HG03521 (cell line): Measurements from ENCODE around the gene RASA3.
"Not testable (repeated sequence)": the region's sequence is repeated elsewhere in the genome, so short reads cannot be mapped to it uniquely, and the experiment has no call there.

ENCODE experiments used
- ATAC-seq: cut with Tn5 transposase; IDR thresholded peaks from one replicate; pipeline ENCODE4 v1.9.1; 2021; ENCODE audit warnings: mild to moderate bottlenecking, moderate library complexity; ENCODE audit not compliant: unreplicated experiment

RASA3 gene

DNA sequence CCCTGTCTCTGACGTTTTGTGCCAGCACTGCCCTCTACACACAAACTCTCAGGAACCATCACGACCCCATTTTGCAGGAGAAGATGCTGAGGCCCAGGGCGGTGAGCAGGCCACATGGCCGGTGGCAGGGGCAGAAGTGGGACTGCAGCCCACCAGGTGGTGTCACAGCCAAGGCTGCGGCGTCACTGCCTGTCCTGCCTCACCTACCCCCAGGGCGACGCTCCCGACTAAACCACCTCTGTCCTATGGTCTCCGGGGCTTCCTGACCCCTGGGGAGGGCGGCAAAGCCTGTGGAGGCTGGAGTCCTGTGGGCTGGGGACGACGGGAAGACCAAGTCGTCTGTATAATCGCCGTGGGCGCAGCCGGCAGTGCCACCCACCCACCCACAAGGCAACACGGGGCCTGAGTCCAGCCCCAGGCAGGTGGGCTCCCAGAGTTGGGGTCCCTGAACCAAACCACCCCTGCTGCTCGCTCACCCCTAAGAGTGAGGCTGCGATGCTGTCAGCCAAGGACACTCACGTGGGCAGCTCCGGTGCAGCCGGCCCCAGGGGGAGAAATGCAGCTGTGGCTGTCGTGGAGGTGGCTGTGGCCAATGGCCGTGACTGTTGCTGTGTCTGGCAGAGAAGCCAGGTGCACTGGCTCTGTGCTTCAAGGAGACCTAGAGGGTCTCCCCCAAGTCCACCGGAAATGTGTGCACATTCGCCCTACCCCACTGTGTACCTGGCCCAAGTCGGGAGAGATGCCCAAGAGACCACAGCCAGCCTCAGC is 29.7 kb downstream of the RASA3 start:
- no peak for ATAC-seq

DNA sequence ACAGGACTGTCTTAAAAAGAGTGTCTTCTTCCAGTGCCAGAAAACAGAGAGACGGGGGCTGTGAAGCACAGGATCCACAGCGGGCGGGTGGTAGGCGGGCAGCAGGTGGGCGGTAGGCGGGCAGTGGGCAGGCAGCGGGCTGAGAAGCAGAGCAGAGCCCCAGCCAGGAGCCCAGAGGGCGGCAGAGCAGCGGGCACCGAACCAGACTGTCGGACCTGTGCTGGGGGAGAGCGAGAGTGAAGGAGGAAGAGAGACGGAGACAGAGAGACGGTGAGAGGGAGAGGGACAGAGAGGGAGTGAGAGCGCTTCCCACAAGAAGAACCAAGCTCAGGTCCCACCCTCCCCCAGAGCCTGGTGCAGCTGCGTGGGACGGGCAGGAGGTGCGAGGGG is 30.3 kb downstream of the RASA3 start:
- ATAC-seq: no peak

DNA sequence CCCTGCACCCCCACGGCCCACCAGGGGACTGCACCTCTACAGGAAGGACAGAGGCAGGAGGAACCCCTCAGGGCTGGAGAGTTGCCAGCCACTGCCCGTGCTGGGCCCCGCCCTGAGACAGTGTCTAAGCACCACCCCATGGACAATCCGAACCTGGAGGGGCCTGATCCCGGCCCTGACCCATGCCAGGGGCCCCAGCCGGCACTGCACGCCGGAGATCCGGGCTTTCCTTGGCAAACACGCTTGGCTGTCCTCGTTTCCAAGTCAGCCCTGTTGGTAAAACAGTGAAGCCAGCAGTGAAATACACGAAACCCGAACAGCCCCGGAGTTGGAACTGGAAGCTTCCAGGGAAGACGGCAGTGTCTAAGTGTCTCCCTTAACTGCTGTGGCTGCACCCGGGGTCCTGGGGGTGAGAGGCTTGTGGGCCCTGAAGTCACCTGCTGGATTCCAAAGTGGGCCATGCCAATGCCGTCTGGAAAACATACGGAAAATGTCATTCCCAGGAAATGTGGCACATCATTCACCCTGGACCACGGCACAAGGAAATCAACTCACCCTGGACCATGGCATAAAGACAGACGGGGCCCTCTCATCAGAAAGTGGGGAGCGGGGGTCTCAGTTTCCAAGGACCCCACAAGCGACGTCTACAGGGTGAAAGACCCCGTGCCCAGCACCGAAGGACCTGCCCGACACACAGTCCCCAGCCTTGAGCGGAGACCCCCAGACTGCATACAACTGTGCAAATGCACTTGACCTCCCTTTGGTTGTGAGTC is 30.9 kb downstream of the RASA3 start:
- no peak for ATAC-seq

DNA sequence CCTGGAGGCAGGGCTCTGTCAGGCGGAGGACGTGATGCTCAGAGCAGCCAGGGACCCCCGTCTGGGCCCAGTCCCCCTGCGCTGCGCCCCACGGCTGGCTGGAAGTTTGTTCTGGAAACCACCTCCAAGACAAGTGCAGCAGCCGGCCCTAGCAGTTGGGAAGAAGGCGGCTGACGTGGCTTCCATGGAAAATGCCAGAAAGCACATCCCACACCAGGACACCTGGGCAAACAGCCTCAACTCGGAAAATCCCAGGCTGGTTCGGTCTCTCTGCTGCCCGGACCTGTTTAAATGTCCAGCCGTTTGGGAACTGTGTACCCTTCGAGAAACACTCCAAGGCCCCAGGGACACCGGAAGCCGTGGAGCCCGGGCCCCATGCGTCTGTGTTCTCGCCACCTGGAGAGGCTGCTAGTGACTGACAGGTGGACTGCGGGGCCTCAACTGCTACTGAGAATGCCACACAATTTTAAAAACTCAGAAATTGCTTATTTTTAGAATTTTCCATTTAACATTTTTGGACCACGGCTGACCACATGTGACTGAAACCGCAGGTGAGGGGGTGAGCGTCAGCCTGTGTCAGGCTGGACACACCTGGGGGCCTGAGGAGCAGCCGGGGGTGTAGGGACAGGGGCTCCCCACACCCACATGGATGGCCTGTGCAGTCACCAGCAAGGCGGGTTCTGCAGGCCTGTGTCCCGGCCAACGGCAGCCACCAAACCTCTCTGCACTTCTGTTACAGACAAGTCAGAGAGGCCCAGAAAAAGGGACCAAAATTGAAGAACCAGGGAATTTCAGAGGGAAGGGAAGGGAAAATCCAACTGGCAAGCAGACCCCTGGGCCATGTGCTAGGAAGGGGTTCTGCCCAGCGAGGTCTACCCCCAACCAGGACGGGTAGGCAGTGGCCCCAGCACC is 31.7 kb downstream of the RASA3 start:
- ATAC-seq: no peak

DNA sequence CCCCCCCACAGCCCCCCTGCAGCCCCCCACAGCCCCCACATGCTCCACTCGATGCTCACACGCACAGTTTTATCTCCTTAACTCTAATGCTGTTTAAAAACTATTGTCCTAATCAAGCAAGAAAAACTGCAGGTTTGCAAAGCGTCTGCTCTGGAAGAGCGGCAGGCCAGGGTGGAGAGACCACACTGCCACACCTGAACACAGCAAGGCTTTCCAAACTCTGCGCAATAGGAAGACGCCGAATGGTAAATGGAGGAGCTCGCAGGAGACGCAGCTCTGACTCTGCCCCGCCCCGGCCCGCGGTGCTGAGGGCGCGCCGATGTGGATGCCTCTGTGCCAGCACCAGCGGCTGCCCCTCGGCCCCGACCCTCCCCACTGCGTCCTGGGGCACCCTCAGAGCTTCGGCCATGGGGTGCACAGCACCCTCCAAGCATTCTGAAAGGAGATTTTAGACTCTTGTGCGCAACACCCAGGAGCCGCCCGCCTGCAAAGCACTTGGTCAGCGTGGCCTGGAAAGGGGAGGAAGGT is 32.4 kb downstream of the RASA3 start:
- no peak for ATAC-seq

DNA sequence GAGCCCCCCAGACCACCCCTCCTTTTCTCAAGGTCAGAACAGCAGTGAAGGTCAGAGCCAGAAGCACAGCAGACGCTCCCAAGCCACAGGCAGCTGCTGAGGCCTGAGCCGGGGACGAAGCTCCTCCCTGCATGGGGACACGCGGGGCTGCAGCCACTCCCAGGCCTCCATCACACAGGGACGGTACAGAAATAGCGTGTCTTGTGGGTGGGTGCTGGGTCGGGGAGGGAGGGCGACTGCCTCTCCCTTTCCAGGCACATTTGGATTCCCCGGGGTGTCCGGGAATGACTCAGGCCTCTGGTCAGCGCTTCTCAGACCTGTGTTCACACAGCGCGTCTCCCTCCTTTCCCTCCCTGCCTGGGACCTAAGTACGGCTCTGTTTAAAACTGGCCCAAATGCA is 33.2 kb downstream of the RASA3 start:
- no peak for ATAC-seq

DNA sequence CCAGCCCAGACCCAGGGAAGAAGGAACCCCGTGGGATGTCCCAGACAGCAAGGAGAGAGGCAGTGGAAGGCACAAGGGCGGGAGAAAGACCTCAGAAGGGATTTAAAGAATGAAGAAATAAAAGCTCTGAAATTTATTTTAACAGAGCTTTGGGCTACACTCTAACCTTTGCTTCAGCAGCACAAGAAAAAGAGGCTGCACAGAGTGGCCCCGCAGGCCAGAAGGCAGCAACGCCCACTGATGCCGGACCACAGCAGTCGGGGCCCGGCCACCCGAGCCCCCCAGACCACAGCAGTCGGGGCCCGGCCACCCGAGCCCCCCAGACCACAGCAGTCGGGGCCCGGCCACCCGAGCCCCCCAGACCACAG is 33.8 kb downstream of the RASA3 start:
- ATAC-seq: not testable (repeated sequence)

DNA sequence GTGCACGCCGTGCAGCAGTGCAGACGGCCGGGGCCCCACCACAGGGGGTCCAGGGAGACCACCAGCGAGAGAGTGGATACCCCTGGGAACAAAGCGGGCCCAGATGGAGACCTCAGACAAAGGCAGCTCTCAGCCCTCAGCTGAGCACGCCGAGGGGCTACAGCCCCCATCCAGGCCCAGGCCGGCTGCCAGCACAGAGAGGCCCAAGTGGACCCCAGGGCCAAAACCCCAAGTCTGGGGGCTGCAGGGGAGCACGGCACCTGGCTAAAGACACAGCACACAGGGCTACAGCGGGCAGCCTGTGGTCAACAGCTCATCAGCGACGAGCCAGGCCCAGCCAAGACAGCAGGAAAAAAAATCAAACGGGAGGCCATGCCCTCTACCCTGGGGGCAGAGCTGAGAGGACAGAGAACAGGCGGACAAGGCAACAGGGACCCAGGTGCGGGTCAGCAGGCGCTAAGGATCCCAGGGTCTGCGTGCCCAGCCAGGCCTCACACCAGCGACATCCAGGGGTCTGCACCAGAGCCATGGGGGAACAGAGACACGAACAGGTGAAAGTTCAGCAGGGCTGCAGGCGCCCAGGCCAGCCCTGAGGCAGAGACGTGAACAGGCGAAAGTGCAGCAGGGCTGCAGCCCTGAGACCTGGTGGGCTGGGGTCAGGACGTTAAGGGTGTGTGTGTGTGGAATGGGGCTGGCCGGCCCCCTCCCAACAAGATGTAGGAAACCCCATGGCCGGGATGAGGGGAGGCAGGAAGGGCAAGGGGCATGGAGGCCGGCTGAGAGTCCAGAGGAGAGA is 34.3 kb downstream of the RASA3 start:
- ATAC-seq: no peak

DNA sequence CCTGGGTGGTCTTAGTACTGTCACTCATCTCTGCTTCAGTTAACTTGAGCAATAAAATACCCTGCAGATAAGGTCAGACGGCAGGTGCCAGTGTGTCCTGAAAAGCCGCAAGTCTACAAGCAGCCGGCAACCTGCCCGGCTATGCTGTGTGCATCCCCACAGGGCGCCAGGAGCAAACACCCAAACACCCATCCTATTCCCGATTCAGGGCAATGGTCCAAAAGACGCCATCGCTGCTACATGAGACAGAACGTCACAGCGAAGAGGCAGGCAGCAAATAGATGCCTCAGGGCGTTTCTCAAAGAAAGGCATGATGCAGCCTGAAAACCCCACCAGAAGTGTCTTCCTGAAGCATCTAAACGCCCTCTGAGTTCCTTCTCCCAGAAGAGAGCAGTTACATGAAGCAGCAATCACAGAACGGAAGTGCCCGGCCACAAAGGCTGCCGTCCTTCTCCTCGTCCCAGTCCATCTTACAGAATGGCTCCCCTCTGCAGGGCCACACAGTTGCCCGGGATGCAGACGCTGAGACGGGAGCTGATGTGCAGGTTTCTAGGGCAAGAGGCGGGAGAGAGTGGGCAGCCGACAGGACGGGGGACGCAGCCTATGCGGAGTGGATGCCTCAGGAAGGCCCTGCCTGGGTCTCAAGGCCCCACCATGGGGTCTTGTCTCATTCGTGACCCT is 35.1 kb downstream of the RASA3 start:
- ATAC-seq: no peak

DNA sequence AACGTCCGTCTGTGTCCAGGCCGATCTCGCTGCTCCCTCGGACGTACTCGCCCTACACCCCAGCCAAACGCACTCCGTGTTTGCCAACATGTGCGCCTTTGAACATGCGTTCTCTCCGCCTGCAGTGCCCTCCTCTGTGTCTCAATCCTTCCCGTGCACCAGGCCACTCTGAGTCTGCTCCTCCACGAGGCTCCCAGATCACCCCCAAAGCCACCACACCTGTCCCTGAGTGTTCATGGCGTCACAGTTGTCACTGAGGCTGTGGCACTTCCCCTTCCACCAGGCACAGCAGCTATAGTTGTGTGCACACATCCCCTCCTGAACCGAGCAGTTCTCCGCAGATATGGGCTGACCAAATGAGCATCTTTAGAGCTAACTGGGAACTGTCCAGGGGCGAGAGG is 35.6 kb downstream of the RASA3 start:
- ATAC-seq: no peak

DNA sequence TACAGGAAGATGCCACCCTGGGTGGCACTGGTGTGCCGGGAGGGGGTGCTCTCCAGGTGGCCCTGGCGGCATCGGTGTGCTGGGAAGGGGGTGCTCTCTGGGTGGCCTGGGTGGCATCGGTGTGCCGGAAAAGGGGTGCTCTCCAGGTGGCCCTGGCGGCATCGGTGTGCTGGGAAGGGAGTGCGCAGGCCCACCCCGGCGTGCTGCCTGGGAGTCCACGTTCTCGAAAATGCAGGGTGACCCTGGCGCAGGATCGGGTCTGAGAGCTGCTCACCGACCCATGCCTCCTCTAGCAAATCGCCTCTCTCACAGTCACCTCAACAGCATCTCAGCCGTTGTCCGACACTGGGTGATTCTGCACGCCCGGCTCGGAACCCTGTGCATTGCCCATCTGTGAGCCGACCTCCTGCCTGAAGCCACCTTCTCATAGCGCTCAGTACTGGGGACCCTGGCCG is 36.4 kb downstream of the RASA3 start:
- no peak for ATAC-seq

DNA sequence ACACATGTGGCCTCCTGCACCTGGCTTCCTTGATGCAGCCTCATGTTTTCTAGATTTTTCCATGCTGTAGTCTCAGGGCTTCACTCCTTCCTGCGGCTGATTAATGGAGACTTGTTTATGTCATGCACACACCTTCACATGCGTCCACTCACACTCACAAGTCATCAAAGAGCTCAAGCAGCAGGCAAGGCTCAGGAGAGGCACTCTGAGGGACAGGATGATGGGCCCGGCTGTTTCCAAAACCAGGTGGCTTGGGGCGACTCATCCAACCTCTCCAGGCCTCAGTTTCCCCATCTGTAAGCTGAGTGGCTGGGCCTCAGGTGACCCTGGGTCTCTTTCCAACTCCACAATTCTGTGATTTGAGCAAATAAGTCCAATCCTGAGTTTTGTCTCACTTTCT is 36.9 kb downstream of the RASA3 start:
- ATAC-seq: no peak

DNA sequence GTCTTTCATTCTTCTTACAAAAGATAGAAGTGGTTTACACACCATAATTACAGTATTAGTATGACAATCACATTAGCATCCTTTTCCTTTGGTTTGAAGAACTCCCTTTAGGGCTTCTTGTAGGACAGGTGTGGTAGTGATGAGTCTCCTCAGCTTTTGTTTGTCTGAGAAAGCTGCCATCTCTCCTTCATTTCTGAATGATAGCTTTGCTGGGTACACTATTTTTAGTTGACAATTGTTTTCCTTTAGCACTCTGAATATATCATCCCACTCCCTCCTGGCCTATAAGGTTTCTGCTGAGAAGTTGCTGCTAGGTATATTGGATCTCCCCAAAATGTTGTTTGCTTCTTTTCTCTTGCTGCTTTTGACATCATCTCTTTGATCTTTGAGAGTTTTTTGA is 39.3 kb downstream of the RASA3 start:
- no peak for ATAC-seq

DNA sequence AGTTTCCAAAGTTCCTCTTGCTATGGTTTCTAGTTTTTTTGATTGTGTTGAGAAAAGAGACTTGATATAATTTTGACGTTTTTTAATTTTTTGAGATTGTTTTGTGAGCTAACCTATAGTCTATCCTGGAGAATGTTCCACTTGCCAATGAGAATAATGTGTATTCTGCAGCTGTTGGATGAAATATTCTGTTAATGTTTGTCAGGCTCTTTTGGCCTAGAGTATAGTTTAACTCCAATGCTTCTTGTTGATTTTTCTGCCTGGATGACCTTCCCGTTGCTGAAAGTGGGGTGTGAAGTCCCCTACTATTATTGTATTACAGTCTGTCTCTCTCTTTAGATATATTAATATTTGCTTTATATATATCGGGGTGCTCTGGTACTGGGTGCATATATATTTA is 40.0 kb downstream of the RASA3 start:
- ATAC-seq: no peak

DNA sequence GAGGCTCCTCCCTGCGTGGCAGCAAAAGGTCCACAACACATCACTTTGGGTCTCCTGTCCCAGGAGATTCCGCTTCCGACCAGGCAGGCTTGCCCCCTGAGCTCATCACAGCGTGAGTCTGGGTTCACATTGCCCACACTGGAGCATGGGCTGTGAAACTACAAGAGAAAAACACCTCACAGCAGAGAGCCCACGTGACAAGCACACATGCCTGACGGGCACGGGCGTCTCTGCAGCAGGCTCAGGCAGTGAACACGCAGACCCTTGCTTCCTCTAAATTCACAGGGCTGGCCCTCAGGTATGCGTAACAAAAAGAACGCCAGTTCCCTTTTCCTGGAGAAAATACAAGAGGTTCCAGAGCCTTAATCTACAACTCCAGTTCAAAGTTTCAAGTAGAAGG is 41.9 kb downstream of the RASA3 start:
- ATAC-seq: no peak

DNA sequence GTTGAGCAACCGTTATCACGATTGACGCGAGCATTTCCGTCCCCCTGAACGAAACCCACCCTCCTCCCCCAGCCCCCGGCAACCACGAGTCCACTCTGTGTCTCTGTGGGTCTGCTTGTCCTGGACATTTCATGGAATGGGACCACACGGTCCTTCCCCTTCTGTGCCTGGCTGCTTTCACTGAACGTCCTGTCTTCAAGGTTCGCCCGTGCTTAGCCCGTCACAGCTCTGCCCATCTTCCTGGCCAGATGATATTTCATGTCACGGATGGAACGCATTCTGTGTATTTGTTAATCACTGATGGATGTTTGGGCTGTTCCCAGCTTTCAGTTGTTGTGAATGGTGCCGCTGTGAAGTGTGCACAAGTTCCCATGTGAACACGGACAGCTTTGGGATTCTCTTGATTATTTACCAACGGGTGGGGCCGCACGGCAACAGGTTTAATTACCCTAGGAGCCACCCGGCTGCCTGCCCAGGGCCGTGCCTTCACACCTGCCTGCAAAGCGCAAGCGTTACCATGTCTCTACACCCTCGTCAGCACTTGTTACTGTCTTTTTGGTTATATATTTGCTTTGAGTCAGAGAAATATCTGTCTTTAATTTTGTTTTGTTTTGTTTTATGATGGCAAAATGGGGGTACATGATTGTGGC is 42.5 kb downstream of the RASA3 start:
- no peak for ATAC-seq

DNA sequence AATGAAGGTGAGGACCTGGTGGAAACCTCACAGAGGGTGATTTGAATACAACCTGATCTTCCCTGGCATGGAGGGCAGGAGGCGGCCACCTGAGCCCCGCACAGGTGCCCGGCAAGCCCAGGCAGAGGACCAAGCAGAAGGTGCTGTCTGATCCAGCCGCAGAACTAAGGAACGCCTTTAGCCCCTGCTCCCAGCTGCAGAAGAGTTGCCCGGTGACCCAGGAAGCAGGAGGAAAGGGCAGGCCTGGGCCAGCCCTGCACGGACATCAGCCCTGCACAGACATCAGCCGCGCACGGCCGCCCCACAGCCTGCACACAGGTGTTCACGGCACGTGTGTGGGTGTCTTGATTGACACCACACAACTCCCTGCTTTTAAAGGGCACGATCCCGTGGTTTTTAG is 43.1 kb downstream of the RASA3 start:
- ATAC-seq: no peak

DNA sequence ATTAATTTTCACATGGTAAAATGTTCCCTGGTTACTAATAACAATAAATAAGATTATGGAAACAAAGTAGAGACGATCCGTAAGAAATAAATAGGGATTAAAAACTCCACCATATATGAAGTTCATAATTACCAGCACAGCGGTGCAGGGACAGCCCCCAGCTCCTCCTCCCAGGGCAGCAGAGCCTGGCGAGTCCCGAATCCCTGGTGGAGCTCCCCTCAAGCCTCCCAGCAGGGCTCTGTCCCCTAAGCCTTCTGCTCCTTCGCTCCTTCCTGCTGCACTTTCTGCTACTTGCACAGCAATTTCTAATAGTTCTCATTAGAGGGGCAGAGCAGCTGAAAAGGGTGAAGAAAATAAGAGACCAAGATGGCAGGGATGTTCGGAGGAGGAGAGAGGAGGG is 43.6 kb downstream of the RASA3 start:
- no peak for ATAC-seq

DNA sequence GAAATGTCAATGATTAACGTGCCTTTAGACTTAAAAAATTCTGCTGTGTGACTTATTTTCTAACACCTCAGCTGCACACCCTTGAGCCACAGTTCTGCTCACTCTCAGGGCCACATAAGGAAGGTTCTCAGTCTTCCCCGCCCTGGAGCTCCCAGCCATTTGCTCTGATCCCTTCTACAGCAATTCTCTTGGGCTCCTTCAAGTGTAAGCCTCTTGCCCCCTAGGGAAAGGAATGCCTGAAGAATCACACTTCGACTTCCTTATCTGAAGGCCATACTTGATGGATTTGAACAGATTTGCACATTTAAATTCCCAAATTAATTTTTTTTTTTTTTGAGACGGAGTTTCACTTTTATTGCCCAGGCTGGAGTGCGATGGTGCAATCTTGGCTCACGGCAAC is 44.2 kb downstream of the RASA3 start:
- no peak for ATAC-seq
